ENCODE data around the gene FOXO3. TPM values are rescaled to one million over a fixed set of nuclear protein-coding genes. Genes with fewer than 3 reads are reported as not detected.

The FOXO3 gene
- total RNA-seq, 6 experiments from 2014 or later, result 21.1 to 28.9 (median 24.2) TPM

- DNase-seq, result no peak
- Mint-ChIP-seq H3K27ac (no peak overlapping the region), H3K9me3 (no peaks in the 10 kb centered on the region)
Measured at GRCh38 chr6:108584323-108584722, 23.6 kb downstream of the FOXO3 start.

GRCh38 chr6:108585359-108585758 is 24.6 kb downstream of the FOXO3 start:
- Mint-ChIP-seq H3K27me3 (ENCODE audit: insufficient read depth) (no peaks in the 10 kb centered on the region), H3K36me3 (ENCODE audit: low read depth) (no peaks in the 10 kb centered on the region; the same call in 1 of the 2 replicates), H3K27ac (no peak overlapping the region)

More at GRCh38 chr6:108584323-108584722, 23.6 kb downstream of the FOXO3 start:
- no peak for TF ChIP-seq CTCF (IDR thresholded peaks at IDR 0.05)
- Mint-ChIP-seq H3K4me1 (ENCODE audit: low read depth) (peaks cover 92% of the 10 kb centered on the region), H3K4me3 (no peak overlapping the region), H3K27me3 (ENCODE audit: insufficient read depth) (no peaks in the 10 kb centered on the region), H3K36me3 (ENCODE audit: low read depth) (peaks cover 2% of the 10 kb centered on the region; the same call in 1 of the 2 replicates)

DNA sequence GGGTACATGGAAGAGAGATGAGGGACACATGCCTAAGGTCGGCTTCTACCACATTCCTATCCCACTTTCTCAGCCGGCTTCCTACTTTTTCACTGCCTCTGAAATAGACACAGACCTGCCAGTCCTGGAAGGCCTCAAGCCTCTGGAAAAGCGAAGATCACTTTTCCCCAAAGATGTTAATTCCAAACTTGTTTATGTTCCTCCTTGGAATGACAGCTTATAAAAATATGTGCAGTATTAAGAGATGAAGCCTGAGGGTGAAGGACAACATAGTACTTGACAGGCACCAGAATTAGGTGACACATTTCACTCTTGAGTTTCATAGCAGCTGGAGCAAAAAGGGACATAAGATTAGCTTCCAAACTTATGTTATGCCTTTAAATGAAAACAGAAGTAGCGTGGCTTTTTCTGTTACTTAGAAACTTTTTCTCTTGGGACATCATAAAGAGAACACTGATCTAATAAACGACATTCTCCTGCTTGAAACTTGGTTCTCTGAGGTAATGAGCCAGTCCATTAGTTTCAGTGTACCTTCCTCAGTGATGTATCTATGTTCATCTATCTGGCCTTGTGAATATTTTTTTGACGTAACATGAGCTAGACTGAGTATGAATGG is 25.3 kb downstream of the FOXO3 start:
- Mint-ChIP-seq H3K4me3 (peak overlapping the region; percentile 50), H3K27ac (peak overlapping the region; percentile 65), H3K27me3 (ENCODE audit: insufficient read depth) (no peaks in the 10 kb centered on the region), H3K36me3 (ENCODE audit: low read depth) (no peaks in the 10 kb centered on the region; the same call in 1 of the 2 replicates), H3K9me3 (no peaks in the 10 kb centered on the region), H3K4me1 (ENCODE audit: low read depth) (peaks cover 92% of the 10 kb centered on the region)
- no peak for DNase-seq
- no peak for TF ChIP-seq CTCF (IDR thresholded peaks at IDR 0.05)

More at GRCh38 chr6:108585359-108585758, 24.6 kb downstream of the FOXO3 start:
- Mint-ChIP-seq H3K4me3 (no peak overlapping the region), H3K4me1 (ENCODE audit: low read depth) (peaks cover 92% of the 10 kb centered on the region), H3K9me3 (no peaks in the 10 kb centered on the region)
- DNase-seq, result no peak
- no peak for TF ChIP-seq CTCF (IDR thresholded peaks at IDR 0.05)

DNA sequence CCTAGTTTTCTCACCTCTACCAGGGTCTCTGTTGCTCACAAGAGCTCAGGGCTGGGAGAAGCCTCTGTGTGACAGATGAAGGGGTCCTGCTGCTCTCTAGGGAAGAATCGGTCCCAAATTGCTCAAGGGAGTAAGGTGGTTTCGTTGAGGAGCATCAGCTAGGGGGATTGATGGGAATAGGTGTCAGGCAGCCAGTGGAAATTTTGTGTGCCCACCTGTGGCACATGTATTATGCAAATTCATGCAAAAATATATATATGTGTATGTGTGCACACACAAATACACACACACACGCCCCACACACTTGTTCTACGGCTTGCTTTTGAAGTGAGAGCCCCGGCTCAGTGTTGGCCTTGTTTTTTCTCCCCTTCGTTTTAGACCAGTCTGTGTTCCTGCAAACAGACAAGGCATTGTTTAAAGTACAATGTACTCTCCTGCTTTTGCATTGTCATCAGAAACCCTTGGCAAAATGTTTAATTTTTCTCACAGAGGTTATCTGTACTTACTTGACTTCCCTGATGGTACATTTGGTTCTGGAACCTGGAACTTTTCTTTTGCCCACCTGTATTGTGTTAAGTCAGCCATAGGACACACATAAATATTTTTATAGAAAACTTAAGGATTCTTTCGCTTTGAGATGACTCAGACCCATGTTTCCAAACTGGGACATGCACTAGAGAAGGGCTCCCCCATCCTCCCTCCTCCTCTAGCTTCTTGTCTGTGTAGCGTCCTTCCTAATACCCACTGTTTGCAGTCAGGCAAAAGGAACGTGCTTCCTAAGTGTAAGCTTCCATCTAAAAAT is 26.7 kb downstream of the FOXO3 start:
- peak; percentile 85 for DNase-seq
- H3K36me3 Mint-ChIP-seq (ENCODE audit: low read depth), result no peaks in the 10 kb centered on the region; the same call in 1 of the 2 replicates
- peaks cover 92% of the 10 kb centered on the region for H3K4me1 Mint-ChIP-seq (ENCODE audit: low read depth)
- no peak for TF ChIP-seq CTCF (IDR thresholded peaks at IDR 0.05)
- H3K27me3 Mint-ChIP-seq (ENCODE audit: insufficient read depth), result no peaks in the 10 kb centered on the region; the same call in 1 of the 2 replicates
- peak overlapping the region; percentile 78 for H3K4me3 Mint-ChIP-seq
- no peaks in the 10 kb centered on the region for H3K9me3 Mint-ChIP-seq
- peak overlapping the region; percentile 81 for H3K27ac Mint-ChIP-seq

GRCh38 chr6:108588586-108588985 is 27.9 kb downstream of the FOXO3 start:
- no peaks in the 10 kb centered on the region for H3K9me3 Mint-ChIP-seq
- peak; percentile 61 for DNase-seq
- no peak for TF ChIP-seq CTCF (IDR thresholded peaks at IDR 0.05)
- no peaks in the 10 kb centered on the region; the same call in 1 of the 2 replicates for H3K36me3 Mint-ChIP-seq (ENCODE audit: low read depth)
- H3K27me3 Mint-ChIP-seq (ENCODE audit: insufficient read depth), result no peaks in the 10 kb centered on the region; the same call in 1 of the 2 replicates
- peak overlapping the region; percentile 81 for H3K27ac Mint-ChIP-seq
- H3K4me3 Mint-ChIP-seq, result peak overlapping the region; percentile 78
- peaks cover 90% of the 10 kb centered on the region for H3K4me1 Mint-ChIP-seq (ENCODE audit: low read depth)
